H1 (cell line): Measurements from ENCODE around the gene PRRT1. TPM values are rescaled to one million over a fixed set of nuclear protein-coding genes. Genes with fewer than 3 reads are reported as not detected.

Experiments used
- polyA plus RNA-seq, 7 experiments: library from polyadenylated mRNA; depleted of rRNA in 3 of 7; stranded (reverse) in 5 of 7; unstranded in 2 of 7; fragments of >200 nt in 5 of 7; fragments of 200-250 nt in 2 of 7; gene quantifications; 1 replicate in 5 of 7; 2 replicates in 1 of 7; 4 replicates in 1 of 7; pipeline versions ENCODE4 v1.2.1 to v1.2.3, GENCODE V29; 2011 to 2013; ENCODE audit warnings: missing spikeins in 2 of 7, mixed read lengths in 2 of 7
- total RNA-seq: library from RNA; stranded (reverse); fragmentation: NEBNext Ultra II Directional; extraction: Animal tissue kit (Norgen Biotek cat#: 25700); gene quantifications from 2 replicates; pipeline ENCODE4 v1.2.1, GENCODE V29; 2021
- TF ChIP-seq, protein P1 (sequence below), 3 experiments: IDR thresholded peaks; 1 replicate in 2 of 3; 2 replicates in 1 of 3; pipeline versions ENCODE4 v1.5.1 to v1.6.1; 2011; ENCODE audit warnings: low read length in 3 of 3, mild to moderate bottlenecking in 3 of 3, inconsistent platforms in 2 of 3, low read depth in 1 of 3, moderate library complexity in 1 of 3; ENCODE audit not compliant: insufficient read depth in 1 of 3; ENCODE audit errors: control extremely low read depth in 1 of 3

PRRT1 gene
- total and polyA plus RNA-seq, 2 of the 8 experiments (the other 6 are each of a cell fraction or from before 2014, with no cell fraction given) = 0.71 to 2.8 TPM

DNA sequence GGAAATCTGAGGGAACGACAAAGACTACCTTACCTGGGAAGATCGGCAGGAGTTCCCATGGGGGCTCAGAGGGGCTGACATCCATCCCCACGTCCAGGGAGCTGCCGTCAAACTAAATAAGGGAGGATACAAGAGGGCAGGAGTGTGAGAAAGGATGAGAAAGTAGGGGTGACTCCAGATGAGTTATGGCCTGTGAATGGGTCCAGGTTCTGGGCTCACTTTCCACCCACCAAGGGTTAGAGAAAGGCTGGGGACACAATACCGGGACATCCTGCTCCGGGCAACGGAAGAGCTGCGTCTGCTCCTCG, 24.4 kb downstream of the PRRT1 start (continued):
- TF ChIP-seq, protein P1, sequence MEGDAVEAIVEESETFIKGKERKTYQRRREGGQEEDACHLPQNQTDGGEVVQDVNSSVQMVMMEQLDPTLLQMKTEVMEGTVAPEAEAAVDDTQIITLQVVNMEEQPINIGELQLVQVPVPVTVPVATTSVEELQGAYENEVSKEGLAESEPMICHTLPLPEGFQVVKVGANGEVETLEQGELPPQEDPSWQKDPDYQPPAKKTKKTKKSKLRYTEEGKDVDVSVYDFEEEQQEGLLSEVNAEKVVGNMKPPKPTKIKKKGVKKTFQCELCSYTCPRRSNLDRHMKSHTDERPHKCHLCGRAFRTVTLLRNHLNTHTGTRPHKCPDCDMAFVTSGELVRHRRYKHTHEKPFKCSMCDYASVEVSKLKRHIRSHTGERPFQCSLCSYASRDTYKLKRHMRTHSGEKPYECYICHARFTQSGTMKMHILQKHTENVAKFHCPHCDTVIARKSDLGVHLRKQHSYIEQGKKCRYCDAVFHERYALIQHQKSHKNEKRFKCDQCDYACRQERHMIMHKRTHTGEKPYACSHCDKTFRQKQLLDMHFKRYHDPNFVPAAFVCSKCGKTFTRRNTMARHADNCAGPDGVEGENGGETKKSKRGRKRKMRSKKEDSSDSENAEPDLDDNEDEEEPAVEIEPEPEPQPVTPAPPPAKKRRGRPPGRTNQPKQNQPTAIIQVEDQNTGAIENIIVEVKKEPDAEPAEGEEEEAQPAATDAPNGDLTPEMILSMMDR (IDR thresholded peaks at IDR 0.05; ENCODE audit: control extremely low read depth in 1 of 3, insufficient read depth in 1 of 3, low read depth in 1 of 3, low read length in 3 of 3) = no peak
